Liver (tissue), 9 donors: Measurements from ENCODE around the gene VAC14. TPM values are rescaled to one million over a fixed set of nuclear protein-coding genes. Genes with fewer than 3 reads are reported as not detected.

Experiments
- DNase-seq: peaks from one replicate; pipeline ENCODE4 v3.0.0-alpha.2; 2017; ENCODE audit warnings: low spot score
- H3K27ac ChIP-seq, 2 donors: one replicate each; pipeline ENCODE4 v1.7.0; 2013; ENCODE audit warnings: inconsistent platforms in 2 of 2, low read length in 2 of 2, control low read depth in 1 of 2, low read depth in 1 of 2, mild to moderate bottlenecking in 1 of 2
- H3K27me3 ChIP-seq, 4 donors: one replicate each; pipeline versions ENCODE4 v1.6.1 to v1.7.0; 2013; ENCODE audit warnings: low read length in 3 of 4, inconsistent platforms in 1 of 4, mild to moderate bottlenecking in 1 of 4, moderate library complexity in 1 of 4; ENCODE audit not compliant: control insufficient read depth in 4 of 4, insufficient read depth in 4 of 4
- H3K36me3 ChIP-seq, 4 donors: one replicate each; pipeline versions ENCODE4 v1.6.1 to v1.7.0; 2013; ENCODE audit warnings: low read length in 3 of 4, mild to moderate bottlenecking in 3 of 4, low read depth in 1 of 4, moderate library complexity in 1 of 4; ENCODE audit not compliant: control insufficient read depth in 4 of 4, insufficient read depth in 3 of 4
- H3K4me1 ChIP-seq, 4 donors: one replicate each; pipeline versions ENCODE4 v1.6.1 to v1.7.0; 2013; ENCODE audit warnings: low read length in 3 of 4, mild to moderate bottlenecking in 3 of 4, moderate library complexity in 1 of 4; ENCODE audit not compliant: control insufficient read depth in 4 of 4, insufficient read depth in 4 of 4
- H3K4me3 ChIP-seq, 3 donors: one replicate each; pipeline versions ENCODE4 v1.6.1 to v1.7.0; 2013; ENCODE audit warnings: low read length in 3 of 3, control low read depth in 1 of 3, low read depth in 1 of 3, mild to moderate bottlenecking in 1 of 3
- H3K9ac ChIP-seq, 2 donors: one replicate each; pipeline ENCODE4 v1.7.0; 2013; ENCODE audit warnings: low read length in 2 of 2, mild to moderate bottlenecking in 2 of 2, moderate library complexity in 2 of 2, control low read depth in 1 of 2, low read depth in 1 of 2
- H3K9me3 ChIP-seq, 4 donors: one replicate each; pipeline versions ENCODE4 v1.6.1 to v1.7.0; 2013; ENCODE audit warnings: low read length in 3 of 4; ENCODE audit not compliant: control insufficient read depth in 4 of 4
- EGR1 ChIP-seq, 2 donors: IDR thresholded peaks; 2 replicates each; pipeline ENCODE4 v1.6.1; 2016 to 2018; ENCODE audit warnings: antibody characterized with exemption in 2 of 2, low read depth in 2 of 2
- FOXA1 ChIP-seq: IDR thresholded peaks from 2 replicates; pipeline ENCODE4 v1.6.1; 2016; ENCODE audit warnings: antibody characterized with exemption
- FOXA2 ChIP-seq: IDR thresholded peaks from 2 replicates; pipeline ENCODE4 v1.6.1; 2016; ENCODE audit warnings: antibody characterized with exemption
- GABPA ChIP-seq, 2 donors: IDR thresholded peaks in 1 of 2; conservative IDR thresholded peaks in 1 of 2; 2 replicates each; pipeline ENCODE4 v1.6.1; 2016; ENCODE audit warnings: antibody characterized with exemption in 2 of 2, mild to moderate bottlenecking in 1 of 2, moderate library complexity in 1 of 2
- HNF4A ChIP-seq, 2 donors: conservative IDR thresholded peaks; 2 replicates each; pipeline ENCODE4 v1.6.1; 2016; ENCODE audit warnings: antibody characterized with exemption in 2 of 2, mild to moderate bottlenecking in 2 of 2
- JUND ChIP-seq, 2 donors: IDR thresholded peaks; 2 replicates each; pipeline ENCODE4 v1.6.1; 2016; ENCODE audit warnings: antibody characterized with exemption in 2 of 2
- MAX ChIP-seq: IDR thresholded peaks from 2 replicates; pipeline ENCODE4 v1.6.1; 2016; ENCODE audit warnings: antibody characterized with exemption
- NR2F2 ChIP-seq: IDR thresholded peaks from 2 replicates; pipeline ENCODE4 v1.6.1; 2016; ENCODE audit warnings: antibody characterized with exemption
- REST ChIP-seq: IDR thresholded peaks from 2 replicates; pipeline ENCODE4 v1.6.1; 2016; ENCODE audit warnings: antibody characterized with exemption, mild to moderate bottlenecking
- RXRA ChIP-seq, 2 donors: IDR thresholded peaks; 2 replicates each; pipeline ENCODE4 v1.6.1; 2017 to 2018; ENCODE audit warnings: antibody characterized with exemption in 2 of 2, mild to moderate bottlenecking in 1 of 2
- SP1 ChIP-seq: IDR thresholded peaks from 2 replicates; pipeline ENCODE4 v1.6.1; 2018; ENCODE audit warnings: antibody characterized with exemption, mild to moderate bottlenecking
- WGBS: extraction: QIAGEN DNeasy Blood & Tissue Kit; methylation state at CpG from one replicate; pipeline ENCODE4 v1.1.7; 2013; 5-methylcytosine and 5-hydroxymethylcytosine counted together
- polyA plus RNA-seq, 2 donors: library from polyadenylated mRNA; stranded (reverse) in 1 of 2; unstranded in 1 of 2; fragments of 200-250 nt in 1 of 2; fragments of >200 nt in 1 of 2; fragmentation: Nextera tagmentation in 1 of 2; extraction: Ambion mirVana in 1 of 2; gene quantifications; one replicate each; pipeline versions ENCODE4 v1.2.1 to v1.2.3, GENCODE V29; 2013 to 2015
- total RNA-seq, 2 donors: library from RNA; depleted of rRNA; stranded (reverse); fragments of >200 nt; gene quantifications; one replicate each; pipeline ENCODE4 v1.2.3, GENCODE V29; 2014
- donor health status: healthy.
- donor health status: healthy.
- donor health status: healthy.
- donor health status: healthy.
- donor health status: healthy.

The VAC14 gene
- total and polyA plus RNA-seq, 4 donors = 16.7 to 29.8 (median 20.5) TPM

- no peak for TF ChIP-seq REST
- no peak for TF ChIP-seq GABPA (IDR thresholded peaks at IDR 0.05 in 1 of 2, conservative IDR thresholded peaks at IDR 0.05 in 1 of 2)
- TF ChIP-seq NR2F2 = no peak
- TF ChIP-seq FOXA1 = no peak
- no peak for TF ChIP-seq SP1
- no peak for TF ChIP-seq MAX
- TF ChIP-seq EGR1 (IDR thresholded peaks at IDR 0.05; ENCODE audit: low read depth in 2 of 2) = no peak
- no peak for TF ChIP-seq FOXA2
Observed at GRCh38 chr16:70786020-70786755, 14.8 kb downstream of the VAC14 start (continued).

GRCh38 chr16:70784692-70785555 is 16.0 kb downstream of the VAC14 start:
- Histone ChIP-seq H3K27ac (no peak overlapping the region), H3K9me3 (no peaks in the 10 kb centered on the region), H3K9ac (no peak overlapping the region), H3K27me3 (no peaks in the 10 kb centered on the region), H3K4me1 (no peaks in the 10 kb centered on the region), H3K36me3 (peaks cover 13 to 65% (median 38%) of the 10 kb centered on the region in 4 donors), H3K4me3 (no peak overlapping the region)
- 86% methylated on average over 21 of the region's 21 CpGs for WGBS
- peak; percentile 11 for TF ChIP-seq SP1
- no peak for TF ChIP-seq FOXA2
- peak; percentile 82 for TF ChIP-seq NR2F2
- no peak for TF ChIP-seq MAX
- TF ChIP-seq JUND (IDR thresholded peaks at IDR 0.05) = no peak
- TF ChIP-seq HNF4A (conservative IDR thresholded peaks at IDR 0.05) = no peak
- no peak for TF ChIP-seq REST
- TF ChIP-seq RXRA (IDR thresholded peaks at IDR 0.05) = no peak
- no peak for DNase-seq
